PC-9 (cell line): ENCODE measurements around the gene PODXL2. TPM values are rescaled to one million over a fixed set of nuclear protein-coding genes. Genes with fewer than 3 reads are reported as not detected.

ENCODE experiments used
- BruUV-seq: library from RNA; stranded (reverse); fragments of 400-500 nt; replicated peaks from 2 replicates; lab custom pipeline; 2021; lab: Mats Ljungman, UMichigan
- CTCF ChIA-PET: fragments of 300-600 bp; sonication (Branson Sonifier 250); formaldehyde crosslinking; loops from one replicate; lab custom pipeline; 2022; ENCODE audit warnings: antibody characterized with exemption; lab: Charles Lee
- POLR2A ChIA-PET: fragments of 300-600 bp; sonication (Branson Sonifier 250); formaldehyde crosslinking; loops from one replicate; lab custom pipeline; 2022; ENCODE audit warnings: antibody characterized with exemption; ENCODE audit not compliant: unreplicated experiment; lab: Charles Lee
- DNase-seq, 2 experiments: peaks; one replicate each; pipeline versions ENCODE4 v3.0.0 to v3.0.0-alpha.2; 2015 to 2022; ENCODE audit warnings: mixed read lengths in 1 of 2
- H2AFZ ChIP-seq: fragments of 200-600 bp; sonication (generic); 2 replicates; pipeline ENCODE4 v1.8.1; 2017; ENCODE audit warnings: antibody characterized with exemption
- H3F3A ChIP-seq: fragments of 200-600 bp; sonication (generic); 2 replicates; pipeline ENCODE4 v1.8.1; 2017; ENCODE audit warnings: antibody characterized with exemption, mild to moderate bottlenecking, low read depth; ENCODE audit not compliant: insufficient read depth
- H3K27ac ChIP-seq: fragments of 200-600 bp; sonication (generic); 2 replicates; pipeline ENCODE4 v1.6.1; 2016; ENCODE audit warnings: mixed run types
- H3K27me3 ChIP-seq: fragments of 200-600 bp; sonication (generic); 2 replicates; pipeline ENCODE4 v1.6.1; 2016; ENCODE audit warnings: low read depth, mixed run types; ENCODE audit not compliant: insufficient read depth
- H3K36me3 ChIP-seq: fragments of 200-600 bp; sonication (generic); 2 replicates; pipeline ENCODE4 v1.6.1; 2016; ENCODE audit warnings: low read depth, mixed run types
- H3K4me1 ChIP-seq: fragments of 200-600 bp; sonication (generic); replicated peaks from 2 replicates; pipeline ENCODE4 v1.6.1; 2016; ENCODE audit warnings: mixed run types; ENCODE audit not compliant: insufficient read depth
- H3K4me2 ChIP-seq: fragments of 200-600 bp; sonication (generic); 2 replicates; pipeline ENCODE4 v1.6.1; 2017; ENCODE audit warnings: mixed run types
- H3K4me3 ChIP-seq: fragments of 200-600 bp; sonication (generic); 2 replicates; pipeline ENCODE4 v1.6.1; 2016; ENCODE audit warnings: mixed run types
- H3K79me2 ChIP-seq: fragments of 200-600 bp; sonication (generic); 2 replicates; pipeline ENCODE4 v1.6.1; 2017; ENCODE audit warnings: low read depth, mixed run types
- H3K9me2 ChIP-seq: fragments of 200-600 bp; sonication (generic); 2 replicates; pipeline ENCODE4 v1.8.1; 2017; ENCODE audit warnings: mild to moderate bottlenecking; ENCODE audit not compliant: insufficient read depth
- H3K9me3 ChIP-seq: fragments of 200-600 bp; sonication (generic); 2 replicates; pipeline ENCODE4 v1.8.1; 2016; ENCODE audit warnings: low read depth; ENCODE audit not compliant: insufficient read depth
- H4K20me1 ChIP-seq: fragments of 200-600 bp; sonication (generic); 2 replicates; pipeline ENCODE4 v1.8.1; 2017; ENCODE audit not compliant: insufficient read depth
- EZH2 ChIP-seq: fragments of 200-600 bp; sonication (generic); IDR thresholded peaks from 2 replicates; pipeline ENCODE4 v1.8.0; 2017; ENCODE audit warnings: antibody characterized with exemption, low read depth
- intact Hi-C: fragments of 100-400 bp; cut with micrococcal nuclease; formaldehyde crosslinking; loops from one replicate; pipeline ENCODE4 v1.10.0; 2022; ENCODE audit not compliant: unreplicated experiment
- microRNA-seq: library from miRNA; unstranded; fragments of <30 nt; microRNA quantifications from one replicate; pipeline ENCODE4 v1.2.0, GENCODE V29; 2021; ENCODE audit warnings: borderline number of aligned reads, borderline replicate concordance
- total RNA-seq: library from RNA; stranded (reverse); gene quantifications from 2 replicates; pipeline ENCODE4 v1.2.3, GENCODE V29; 2021
- TF ChIP-seq, protein P1 (sequence below): fragments of 200-600 bp; sonication (generic); conservative IDR thresholded peaks from 2 replicates; pipeline ENCODE4 v1.6.1; 2017; ENCODE audit warnings: mixed run types, antibody characterized with exemption, mild to moderate bottlenecking, moderate library complexity

PODXL2 gene
- total RNA-seq, 1 experiment from 2014 or later, result 11.9 TPM

DNA sequence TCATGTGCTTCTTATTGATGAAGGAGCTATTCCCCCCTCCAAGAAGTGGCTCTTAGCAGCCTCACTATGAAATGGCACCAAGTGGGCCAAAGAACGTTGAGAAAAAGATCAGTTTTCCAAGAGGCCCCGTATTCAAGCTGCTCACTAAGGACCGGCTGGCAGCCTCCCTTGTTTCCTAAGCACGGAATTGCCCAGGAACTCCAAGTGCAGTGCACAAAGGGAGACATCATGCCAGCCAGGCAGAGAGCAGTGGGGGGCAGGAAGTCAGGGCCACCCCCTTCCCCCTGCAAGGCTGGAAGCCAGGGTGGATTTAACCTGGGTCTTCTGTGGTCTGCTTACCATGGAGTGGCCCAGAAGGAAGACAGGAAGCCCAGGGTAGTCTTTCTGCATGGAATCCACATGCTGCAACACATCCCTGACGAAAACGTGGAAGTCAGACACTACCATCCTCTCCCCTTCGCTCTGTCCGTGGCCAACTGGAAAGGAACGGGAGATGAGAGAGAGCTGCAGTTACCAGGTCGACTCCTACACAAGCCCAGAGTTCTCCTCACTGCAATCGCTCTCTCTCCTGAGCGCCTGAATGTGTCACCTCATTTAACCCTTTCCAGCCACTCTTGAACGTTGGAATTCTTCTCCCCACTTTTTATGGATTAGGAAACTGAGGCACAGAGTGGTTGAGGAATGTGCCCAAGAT, 93.3 kb downstream of the PODXL2 start:
- Histone ChIP-seq H3K27me3 (no peaks in the 10 kb centered on the region), H4K20me1 (no peaks in the 10 kb centered on the region), H3K79me2 (no peaks in the 10 kb centered on the region), H2AFZ (no peak overlapping the region), H3F3A (0 out of 2 replicates have a peak, but pooled peaks cover 6% of the 10 kb centered on the region), H3K27ac (no peak overlapping the region), H3K4me3 (no peak overlapping the region), H3K9me2 (no peaks in the 10 kb centered on the region), H3K36me3 (no peaks in the 10 kb centered on the region), H3K9me3 (no peaks in the 10 kb centered on the region), H3K4me2 (no peak overlapping the region), H3K4me1 (no peaks in the 10 kb centered on the region)
- DNase-seq, result no peak
- CTCF ChIA-PET, result no interaction called here
- intact Hi-C loops, result no loop called here
- TF ChIP-seq, protein P1, sequence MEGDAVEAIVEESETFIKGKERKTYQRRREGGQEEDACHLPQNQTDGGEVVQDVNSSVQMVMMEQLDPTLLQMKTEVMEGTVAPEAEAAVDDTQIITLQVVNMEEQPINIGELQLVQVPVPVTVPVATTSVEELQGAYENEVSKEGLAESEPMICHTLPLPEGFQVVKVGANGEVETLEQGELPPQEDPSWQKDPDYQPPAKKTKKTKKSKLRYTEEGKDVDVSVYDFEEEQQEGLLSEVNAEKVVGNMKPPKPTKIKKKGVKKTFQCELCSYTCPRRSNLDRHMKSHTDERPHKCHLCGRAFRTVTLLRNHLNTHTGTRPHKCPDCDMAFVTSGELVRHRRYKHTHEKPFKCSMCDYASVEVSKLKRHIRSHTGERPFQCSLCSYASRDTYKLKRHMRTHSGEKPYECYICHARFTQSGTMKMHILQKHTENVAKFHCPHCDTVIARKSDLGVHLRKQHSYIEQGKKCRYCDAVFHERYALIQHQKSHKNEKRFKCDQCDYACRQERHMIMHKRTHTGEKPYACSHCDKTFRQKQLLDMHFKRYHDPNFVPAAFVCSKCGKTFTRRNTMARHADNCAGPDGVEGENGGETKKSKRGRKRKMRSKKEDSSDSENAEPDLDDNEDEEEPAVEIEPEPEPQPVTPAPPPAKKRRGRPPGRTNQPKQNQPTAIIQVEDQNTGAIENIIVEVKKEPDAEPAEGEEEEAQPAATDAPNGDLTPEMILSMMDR, result no peak
- no peak for TF ChIP-seq EZH2
- no TSS peak for BruUV-seq
- POLR2A ChIA-PET, result no interaction called here

Small RNA genes lying within 50 kb of the gene (microRNA-seq; reads per million reads assigned to microRNA genes)
- gene MIR7976, result not detected

Other genes starting within 250 kb of the PODXL2 start
- gene TPRA1, start 38.5 kb upstream of the PODXL2 start, total RNA-seq, result 58.5 and 66.5 TPM in 2 replicates
- 108 and 137 TPM in 2 replicates for gene MCM2, start 30.8 kb upstream of the PODXL2 start, total RNA-seq
- 39.1 and 57.1 TPM in 2 replicates for gene ABTB1, start 43.8 kb downstream of the PODXL2 start, total RNA-seq
- gene MGLL, start 193.3 kb downstream of the PODXL2 start, total RNA-seq, result 28.2 and 30.7 TPM in 2 replicates